ENCODE data around the gene DFFA. TPM values are rescaled to one million over a fixed set of nuclear protein-coding genes. Genes with fewer than 3 reads are reported as not detected.

DFFA gene
- total and polyA plus RNA-seq, 2 donors (not counting 3 experiments of a cell fraction or from before 2014, with no cell fraction given): 30.0 to 44.5 TPM

DNA sequence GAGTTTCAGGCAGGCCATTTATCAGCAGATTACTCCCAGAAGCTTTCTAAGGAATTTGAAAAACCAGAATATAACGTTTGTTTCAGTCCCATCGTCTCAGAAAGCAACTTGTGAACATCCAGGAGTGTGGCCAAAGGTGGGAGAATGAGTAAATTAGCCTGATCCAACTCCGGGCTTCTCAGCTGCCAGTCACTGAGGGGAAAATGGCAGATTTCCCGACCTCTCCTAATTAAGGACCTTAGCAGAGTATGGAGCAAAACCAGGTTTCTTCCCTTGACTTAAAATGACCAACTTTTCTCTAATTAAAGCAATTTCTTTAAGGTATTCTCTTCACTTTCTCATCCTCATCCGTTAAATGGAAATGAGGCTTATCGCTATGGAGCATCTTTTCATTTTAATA is 21.5 kb downstream of the DFFA start:
- H3K27ac ChIP-seq (ENCODE audit: insufficient read depth, low read depth, low read length): no peak overlapping the region
- DNase-seq (ENCODE audit: low read depth, low spot score): no peak
- H3K79me2 ChIP-seq (ENCODE audit: control insufficient read depth, insufficient read depth, low read length): no peaks in the 10 kb centered on the region
- peak; percentile 4 for FAIRE-seq
- peak overlapping the region in 1 of 3 experiments; percentile 27 for H3K4me3 ChIP-seq (replicated peaks in 1 of 3; ENCODE audit: insufficient read depth in 1 of 3, low read depth in 1 of 3, low read length in 3 of 3)
- TF ChIP-seq JUN (IDR thresholded peaks at IDR 0.05; ENCODE audit: borderline replicate concordance, insufficient read depth, insufficient read length, low read depth) (no peak), POLR2AphosphoS5 (IDR thresholded peaks at IDR 0.05; ENCODE audit: insufficient read depth, low read depth, low read length) (no peak), FOS (IDR thresholded peaks at IDR 0.05; ENCODE audit: borderline replicate concordance, insufficient read depth, low read length) (no peak), MYC (IDR thresholded peaks at IDR 0.05; ENCODE audit: low read depth, low read length) (no peak), POLR2A (IDR thresholded peaks at IDR 0.05; ENCODE audit: low read depth, low read length) (no peak), GATA2 (IDR thresholded peaks at IDR 0.05; ENCODE audit: insufficient read depth, insufficient read length, low read depth, low read length) (no peak), EZH2 (IDR thresholded peaks at IDR 0.05; ENCODE audit: borderline replicate concordance, low read depth, low read length, severe bottlenecking) (no peak)
- TF ChIP-seq, protein P1, sequence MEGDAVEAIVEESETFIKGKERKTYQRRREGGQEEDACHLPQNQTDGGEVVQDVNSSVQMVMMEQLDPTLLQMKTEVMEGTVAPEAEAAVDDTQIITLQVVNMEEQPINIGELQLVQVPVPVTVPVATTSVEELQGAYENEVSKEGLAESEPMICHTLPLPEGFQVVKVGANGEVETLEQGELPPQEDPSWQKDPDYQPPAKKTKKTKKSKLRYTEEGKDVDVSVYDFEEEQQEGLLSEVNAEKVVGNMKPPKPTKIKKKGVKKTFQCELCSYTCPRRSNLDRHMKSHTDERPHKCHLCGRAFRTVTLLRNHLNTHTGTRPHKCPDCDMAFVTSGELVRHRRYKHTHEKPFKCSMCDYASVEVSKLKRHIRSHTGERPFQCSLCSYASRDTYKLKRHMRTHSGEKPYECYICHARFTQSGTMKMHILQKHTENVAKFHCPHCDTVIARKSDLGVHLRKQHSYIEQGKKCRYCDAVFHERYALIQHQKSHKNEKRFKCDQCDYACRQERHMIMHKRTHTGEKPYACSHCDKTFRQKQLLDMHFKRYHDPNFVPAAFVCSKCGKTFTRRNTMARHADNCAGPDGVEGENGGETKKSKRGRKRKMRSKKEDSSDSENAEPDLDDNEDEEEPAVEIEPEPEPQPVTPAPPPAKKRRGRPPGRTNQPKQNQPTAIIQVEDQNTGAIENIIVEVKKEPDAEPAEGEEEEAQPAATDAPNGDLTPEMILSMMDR (IDR thresholded peaks at IDR 0.05; ENCODE audit: extremely low read depth in 1 of 2, insufficient read depth in 1 of 2, low read depth in 1 of 2, low read length in 2 of 2): no peak
- TF ChIP-seq, protein P2, sequence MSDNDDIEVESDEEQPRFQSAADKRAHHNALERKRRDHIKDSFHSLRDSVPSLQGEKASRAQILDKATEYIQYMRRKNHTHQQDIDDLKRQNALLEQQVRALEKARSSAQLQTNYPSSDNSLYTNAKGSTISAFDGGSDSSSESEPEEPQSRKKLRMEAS (IDR thresholded peaks at IDR 0.05; ENCODE audit: insufficient read depth, insufficient read length): no peak
- no TSS peak for BruUV-seq (replicated peaks)
- H3K4me2 ChIP-seq (ENCODE audit: insufficient read depth, low read length): peak overlapping the region; percentile 84
- ChIA-PET CTCF (interaction anchor here (0.6 kb wide), 1 partner anchor 1417 kb away, joined by 5 read pairs; no protein-coding TSS in a partner anchor), POLR2A (interaction anchor here (0.6 kb wide), 1 partner anchor 9 kb away, joined by 4 read pairs; no protein-coding TSS in a partner anchor)
- no peaks in the 10 kb centered on the region for H3K27me3 ChIP-seq (ENCODE audit: control insufficient read depth in 2 of 2, insufficient read depth in 2 of 2, low read length in 2 of 2)
- H2AFZ ChIP-seq (ENCODE audit: low read depth, low read length): no peak overlapping the region
- H3K9ac ChIP-seq (replicated peaks; ENCODE audit: extremely low read depth, insufficient read depth, low read length): no peak overlapping the region
- H4K20me1 ChIP-seq (replicated peaks; ENCODE audit: control insufficient read depth, extremely low read depth, insufficient read depth, low read length): no peaks in the 10 kb centered on the region
- no peaks in the 10 kb centered on the region for H3K9me3 ChIP-seq (replicated peaks; ENCODE audit: control insufficient read depth, insufficient read depth, low read length)
- dilution Hi-C loops (cut with MboI; ENCODE audit: extremely low pct_ligation_motif_present, low sequenced_read_pairs) (no loop called here), intact Hi-C loops (cut with micrococcal nuclease) (no loop called here)
- no peaks in the 10 kb centered on the region for H3K9me1 ChIP-seq (replicated peaks; ENCODE audit: control insufficient read depth, extremely low read depth, insufficient read depth, low read length)
- H3K36me3 ChIP-seq (ENCODE audit: control insufficient read depth in 2 of 2, extremely low read depth in 1 of 2, insufficient read depth in 2 of 2, low read length in 2 of 2): no peaks in the 10 kb centered on the region
- H3K4me1 ChIP-seq (ENCODE audit: control insufficient read depth, extremely low read depth, insufficient read depth, low read length): peaks cover 9% of the 10 kb centered on the region
